Urinary bladder (tissue), 4 donors: Measurements from ENCODE around the gene RGS3. TPM values are rescaled to one million over a fixed set of nuclear protein-coding genes. Genes with fewer than 3 reads are reported as not detected.
"Not testable (repeated sequence)": the region's sequence is repeated elsewhere in the genome, so short reads cannot be mapped to it uniquely, and the experiment has no call there.

Experiments
- DNase-seq: peaks from one replicate; pipeline ENCODE4 v3.0.0-alpha.2; 2015; ENCODE audit errors: extremely low spot score
- H3K27ac ChIP-seq: one replicate; pipeline ENCODE4 v1.5.1; 2013; ENCODE audit warnings: low read depth, mild to moderate bottlenecking, moderate library complexity
- H3K36me3 ChIP-seq: one replicate; pipeline ENCODE4 v1.6.1; 2013; ENCODE audit warnings: mild to moderate bottlenecking, moderate library complexity; ENCODE audit not compliant: insufficient read depth
- H3K4me1 ChIP-seq: one replicate; pipeline ENCODE4 v1.6.1; 2013; ENCODE audit warnings: mild to moderate bottlenecking, moderate library complexity; ENCODE audit not compliant: insufficient read depth
- H3K4me3 ChIP-seq: one replicate; pipeline ENCODE4 v1.5.1; 2013; ENCODE audit warnings: low read depth, low read length
- whole genome bisulfite sequencing: extraction: QIAGEN DNeasy Blood & Tissue Kit; methylation state at CpG from one replicate; pipeline ENCODE4 v1.1.7; 2013; 5-methylcytosine and 5-hydroxymethylcytosine counted together
- polyA plus RNA-seq: library from polyadenylated mRNA; stranded (reverse); fragments of 200-250 nt; gene quantifications from one replicate; pipeline ENCODE4 v1.2.3, GENCODE V29; 2013
- total RNA-seq: library from RNA; depleted of rRNA; stranded (reverse); fragments of >200 nt; gene quantifications from one replicate; pipeline ENCODE4 v1.2.3, GENCODE V29; 2014
- donor health status: healthy with polysubstance abuse.
- donor health status: healthy.

The RGS3 gene
- total RNA-seq: 52.4 TPM
- polyA plus RNA-seq: 28.5 TPM

- no peak within 1 kb of the TSS for H3K27ac ChIP-seq
- no peak within 1 kb of the TSS for H3K4me3 ChIP-seq
- no peak for DNase-seq
- H3K4me1 ChIP-seq: no peaks in the 10 kb centered on the region
- WGBS: 17% methylated on average over 55 of the region's 55 CpGs
- no peaks in the 10 kb centered on the region for H3K36me3 ChIP-seq
Observed at GRCh38 chr9:113463418-113464285, at the start of gene RGS3. Gene RGS3 (plus strand): TSS chr9:113463727. CDS start chr9:113463803, 76 bp downstream.

DNA sequence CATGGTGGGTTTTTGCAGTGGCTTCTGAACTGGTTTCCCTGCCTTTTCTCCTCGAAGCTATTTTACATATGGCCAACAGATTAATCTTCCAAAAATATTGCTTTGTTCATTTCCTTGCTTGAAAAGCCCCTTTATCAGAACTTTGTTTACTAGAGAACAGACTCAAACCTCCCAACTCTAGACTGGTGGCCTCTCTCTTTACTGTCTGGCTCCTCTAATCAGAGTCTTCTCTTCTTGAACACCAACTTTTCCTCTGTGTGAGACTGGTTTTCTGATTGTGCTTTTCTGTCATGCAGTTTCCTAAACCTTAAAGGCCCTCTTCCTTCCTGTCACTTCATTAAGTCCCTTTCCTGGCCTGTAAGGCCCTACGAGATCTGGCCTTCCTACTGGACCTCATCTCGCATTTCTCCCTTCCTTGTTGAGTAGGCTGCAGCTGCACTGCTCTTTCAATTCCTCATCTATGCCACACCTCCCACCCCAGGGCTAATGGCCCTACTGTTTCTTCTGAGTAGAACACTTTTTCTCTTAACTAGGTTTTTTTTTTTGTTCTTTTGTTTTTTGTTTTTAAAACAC, 47.3 kb upstream of the RGS3 start:
- DNase-seq: no peak
- Histone ChIP-seq H3K27ac (no peak overlapping the region), H3K36me3 (no peaks in the 10 kb centered on the region), H3K4me1 (no peaks in the 10 kb centered on the region), H3K4me3 (no peak overlapping the region)
- WGBS: 54% methylated on average over 3 of the region's 3 CpGs

DNA sequence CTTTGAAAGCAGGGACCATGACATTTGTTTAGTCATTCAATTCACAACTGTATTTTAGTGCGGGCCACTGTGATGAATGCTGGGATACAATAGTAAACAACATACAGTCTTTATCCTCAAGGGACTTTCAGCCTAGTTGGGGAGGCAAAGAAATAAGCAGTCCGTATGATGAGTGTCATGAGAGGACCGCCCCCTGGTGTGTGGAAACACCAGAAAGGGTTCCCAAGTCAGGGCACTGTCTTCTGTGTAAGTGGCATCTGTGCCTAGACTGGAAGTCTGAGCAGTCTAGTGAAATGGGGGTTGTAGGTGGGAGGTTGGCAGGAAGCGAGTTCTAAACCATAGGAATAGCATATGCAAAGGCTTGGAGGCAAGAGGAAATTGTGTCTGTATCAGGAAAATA, 46.2 kb upstream of the RGS3 start:
- Histone ChIP-seq H3K36me3 (no peaks in the 10 kb centered on the region), H3K4me3 (no peak overlapping the region), H3K27ac (no peak overlapping the region), H3K4me1 (no peaks in the 10 kb centered on the region)
- 69% methylated on average over 4 of the region's 4 CpGs for WGBS
- DNase-seq: no peak

GRCh38 chr9:113421726-113422125, 41.8 kb upstream of the RGS3 start:
- Histone ChIP-seq H3K4me3 (no peak overlapping the region), H3K4me1 (no peaks in the 10 kb centered on the region), H3K36me3 (no peaks in the 10 kb centered on the region), H3K27ac (no peak overlapping the region)
- DNase-seq: no peak
- WGBS: 57% methylated on average over 3 of the region's 3 CpGs

GRCh38 chr9:113425072-113425471, 38.5 kb upstream of the RGS3 start:
- no peaks in the 10 kb centered on the region for H3K36me3 ChIP-seq
- H3K4me1 ChIP-seq: no peaks in the 10 kb centered on the region
- H3K27ac ChIP-seq: no peak overlapping the region
- no peak overlapping the region for H3K4me3 ChIP-seq
- no peak for DNase-seq
- WGBS: 37% methylated on average over 2 of the region's 2 CpGs

- Histone ChIP-seq H3K27ac (no peak overlapping the region), H3K36me3 (no peaks in the 10 kb centered on the region), H3K4me1 (no peaks in the 10 kb centered on the region), H3K4me3 (no peak overlapping the region)
- 80% methylated on average over 1 of the region's 1 CpG for whole genome bisulfite sequencing
- DNase-seq: no peak
Observed at GRCh38 chr9:113426701-113427100, 36.8 kb upstream of the RGS3 start.

DNA sequence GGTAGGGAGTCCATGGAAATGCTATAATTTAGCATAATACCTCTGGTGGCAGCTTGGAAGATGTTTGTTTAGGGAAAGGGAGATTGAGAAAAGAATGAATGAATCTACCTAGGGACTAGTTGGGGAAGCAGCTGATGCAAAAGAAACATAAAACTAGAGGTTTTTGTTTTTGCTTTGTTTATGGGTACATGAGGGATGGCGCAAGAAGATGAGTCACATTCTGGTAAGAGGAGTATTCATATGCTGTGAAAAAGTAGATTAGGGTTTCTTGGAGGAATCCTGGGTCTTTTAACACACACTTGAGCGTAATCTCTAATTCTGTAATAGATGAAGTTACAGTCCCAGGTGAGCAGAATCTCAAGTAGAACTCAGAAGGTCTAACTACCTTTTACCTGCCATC, 35.9 kb upstream of the RGS3 start:
- no peaks in the 10 kb centered on the region for H3K36me3 ChIP-seq
- 95% methylated on average over 2 of the region's 2 CpGs for WGBS
- no peak overlapping the region for H3K27ac ChIP-seq
- no peak overlapping the region for H3K4me3 ChIP-seq
- no peaks in the 10 kb centered on the region for H3K4me1 ChIP-seq
- no peak for DNase-seq

DNA sequence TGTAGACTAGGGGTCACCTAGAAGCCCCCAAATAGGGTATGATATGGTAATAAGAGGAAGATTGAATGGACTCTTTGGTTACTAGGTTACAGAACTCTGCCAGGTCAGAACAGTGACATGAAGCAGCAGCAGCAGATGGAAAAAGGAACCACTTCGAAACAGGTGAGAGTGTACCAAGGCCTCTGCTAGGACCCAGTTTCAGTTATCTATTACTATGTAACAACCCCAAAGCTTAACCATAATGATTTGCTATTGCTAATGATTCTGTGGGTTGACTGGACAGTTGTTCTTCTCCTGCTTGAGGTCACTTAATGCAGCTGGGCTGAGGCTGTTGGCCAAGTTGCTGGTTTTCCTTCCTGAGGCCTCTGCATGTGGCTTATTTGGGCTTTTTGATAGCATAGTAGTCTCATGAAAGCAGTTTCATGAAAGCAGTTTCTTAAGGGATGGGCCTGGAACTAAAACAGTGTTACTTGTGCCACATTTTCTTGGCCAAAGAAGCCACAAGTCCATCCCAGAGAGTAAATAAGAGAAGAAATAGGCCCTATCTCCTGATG, 35.4 kb upstream of the RGS3 start:
- H3K4me1 ChIP-seq: no peaks in the 10 kb centered on the region
- H3K27ac ChIP-seq: no peak overlapping the region
- H3K4me3 ChIP-seq: no peak overlapping the region
- WGBS: 80% methylated on average over 1 of the region's 1 CpG
- no peaks in the 10 kb centered on the region for H3K36me3 ChIP-seq
- no peak for DNase-seq

GRCh38 chr9:113431191-113431590, 32.3 kb upstream of the RGS3 start:
- Histone ChIP-seq H3K4me3 (no peak overlapping the region), H3K27ac (no peak overlapping the region), H3K4me1 (no peaks in the 10 kb centered on the region), H3K36me3 (no peaks in the 10 kb centered on the region)
- no peak for DNase-seq

- Histone ChIP-seq H3K4me1 (no peaks in the 10 kb centered on the region), H3K4me3 (no peak overlapping the region), H3K27ac (no peak overlapping the region), H3K36me3 (no peaks in the 10 kb centered on the region)
- DNase-seq: no peak
- WGBS: 66% methylated on average over 4 of the region's 4 CpGs
Observed at GRCh38 chr9:113436728-113437515, 26.6 kb upstream of the RGS3 start.

DNA sequence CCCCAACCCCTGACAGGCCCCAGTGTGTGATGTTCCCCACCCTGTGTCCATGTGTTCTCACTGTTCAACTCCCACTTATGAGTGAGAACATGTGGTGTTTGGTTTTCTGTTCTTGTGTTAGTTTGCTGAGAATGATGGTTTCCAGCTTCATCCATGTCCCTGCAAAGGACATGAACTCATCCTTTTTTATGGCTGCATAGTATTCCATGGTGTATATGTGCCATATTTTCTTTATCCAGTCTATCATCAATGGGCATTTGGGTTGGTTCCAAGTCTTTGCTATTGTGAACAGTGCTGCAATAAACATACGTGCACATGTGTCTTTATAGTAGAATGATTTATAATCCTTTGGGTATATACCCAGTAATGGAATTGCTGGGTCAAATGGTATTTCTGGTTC, 25.8 kb upstream of the RGS3 start:
- not testable (repeated sequence) for H3K4me1 ChIP-seq, DNase-seq, H3K4me3 ChIP-seq, H3K27ac ChIP-seq, H3K36me3 ChIP-seq
- 83% methylated on average over 1 of the region's 1 CpG for WGBS

DNA sequence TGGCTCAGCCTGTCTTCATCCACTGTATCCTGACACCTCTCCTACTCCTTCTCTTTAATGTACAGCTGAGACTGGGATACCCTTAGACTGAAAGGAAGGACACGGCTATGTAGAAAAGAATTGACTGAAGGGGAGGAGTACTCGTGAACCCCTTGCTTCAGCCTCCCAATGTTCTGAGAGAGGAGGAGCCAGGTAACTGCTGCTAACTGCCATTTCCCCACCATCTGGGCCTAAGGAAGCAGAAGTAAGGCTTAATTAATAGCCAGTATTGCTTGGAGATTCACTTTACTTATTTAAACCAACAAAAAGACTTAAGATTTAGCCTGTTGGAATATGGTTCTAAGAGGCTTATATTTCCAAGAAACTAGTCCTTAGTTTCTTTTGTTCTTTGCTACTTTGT, 18.8 kb upstream of the RGS3 start:
- WGBS: 89% methylated on average over 2 of the region's 2 CpGs
- no peaks in the 10 kb centered on the region for H3K36me3 ChIP-seq
- no peak for DNase-seq
- no peaks in the 10 kb centered on the region for H3K4me1 ChIP-seq
- H3K27ac ChIP-seq: no peak overlapping the region
- no peak overlapping the region for H3K4me3 ChIP-seq

DNA sequence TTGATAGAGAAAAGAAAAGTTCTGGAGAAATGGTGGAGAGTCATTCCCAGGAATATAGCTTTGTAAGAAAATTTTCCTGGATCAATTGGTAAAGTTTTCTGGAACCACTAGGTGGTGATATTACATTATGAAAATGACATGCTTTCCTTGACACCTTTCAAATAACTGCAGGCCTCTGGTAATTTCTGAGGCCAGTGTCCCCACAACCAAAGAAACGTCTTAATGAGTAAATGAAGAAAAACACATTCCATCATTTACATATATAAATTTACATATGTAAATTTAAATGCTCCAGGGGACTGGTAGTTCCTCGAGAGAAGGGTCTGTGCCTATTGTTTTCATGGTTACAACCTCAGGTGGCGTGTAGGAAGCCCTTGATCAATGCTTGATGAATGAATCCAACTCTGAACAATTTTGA, 17.2 kb upstream of the RGS3 start:
- Histone ChIP-seq H3K4me1 (no peaks in the 10 kb centered on the region), H3K4me3 (no peak overlapping the region), H3K27ac (no peak overlapping the region), H3K36me3 (no peaks in the 10 kb centered on the region)
- 63% methylated on average over 3 of the region's 3 CpGs for WGBS
- no peak for DNase-seq
